ENCODE measurements around the gene CUEDC1.

The CUEDC1 gene

GRCh38 chr17:57955183-57955931 is at the start of gene CUEDC1:
TSS of gene CUEDC1 (minus strand) at chr17:57955412. CDS start at chr17:57885564, 69,848 bp downstream.
- DNase-seq = peak in 52 of 58 donors; percentile 19 to 82 (median 66)

- no peak for DNase-seq
Observed at GRCh38 chr17:58004060-58004459, 48.8 kb upstream of the CUEDC1 start.

GRCh38 chr17:58002973-58003372 is 47.8 kb upstream of the CUEDC1 start:
- DNase-seq = no peak

GRCh38 chr17:58002154-58002948 is 47.1 kb upstream of the CUEDC1 start:
- DNase-seq = no peak

GRCh38 chr17:58001461-58002124 is 46.4 kb upstream of the CUEDC1 start:
- no peak for DNase-seq

- peak in 2 of 58 donors; percentile 14 to 63 for DNase-seq
Observed at GRCh38 chr17:57999496-58000017, 44.3 kb upstream of the CUEDC1 start.

- no peak for DNase-seq
Observed at GRCh38 chr17:57999010-57999495, 43.8 kb upstream of the CUEDC1 start.

- no peak for DNase-seq
Observed at GRCh38 chr17:57997085-57997809, 42.0 kb upstream of the CUEDC1 start.

GRCh38 chr17:57995076-57995956 is 40.1 kb upstream of the CUEDC1 start:
- DNase-seq = peak in 48 of 58 donors; percentile 4 to 85 (median 44)

- DNase-seq = no peak
Observed at GRCh38 chr17:57994436-57994835, 39.2 kb upstream of the CUEDC1 start.

GRCh38 chr17:57993471-57994365 is 38.5 kb upstream of the CUEDC1 start:
- no peak for DNase-seq

- no peak for DNase-seq
Observed at GRCh38 chr17:57991537-57991936, 36.3 kb upstream of the CUEDC1 start.

GRCh38 chr17:57990037-57990436 is 34.8 kb upstream of the CUEDC1 start:
- DNase-seq = no peak

GRCh38 chr17:57988301-57989250 is 33.4 kb upstream of the CUEDC1 start:
- peak in 52 of 58 donors; percentile 38 to 87 (median 74) for DNase-seq

GRCh38 chr17:57987581-57988300 is 32.5 kb upstream of the CUEDC1 start, which contains the start of gene VEZF1:
TSS of gene VEZF1 (minus strand) at chr17:57988254. CDS start at chr17:57988111, 143 bp downstream.
- peak in 54 of 58 donors; percentile 34 to 93 (median 76) for DNase-seq

- peak in 36 of 58 donors; percentile 13 to 76 (median 50) for DNase-seq
Observed at GRCh38 chr17:57986841-57987580, 31.8 kb upstream of the CUEDC1 start.

All from anterior cingulate cortex (tissue), 58 donors.